ENCODE results near the gene DNPEP. TPM values are rescaled to one million over a fixed set of nuclear protein-coding genes. Genes with fewer than 3 reads are reported as not detected.

Gene DNPEP
- total and polyA plus RNA-seq, 4 donors = 40.8 to 127 (median 62.5) TPM

DNA sequence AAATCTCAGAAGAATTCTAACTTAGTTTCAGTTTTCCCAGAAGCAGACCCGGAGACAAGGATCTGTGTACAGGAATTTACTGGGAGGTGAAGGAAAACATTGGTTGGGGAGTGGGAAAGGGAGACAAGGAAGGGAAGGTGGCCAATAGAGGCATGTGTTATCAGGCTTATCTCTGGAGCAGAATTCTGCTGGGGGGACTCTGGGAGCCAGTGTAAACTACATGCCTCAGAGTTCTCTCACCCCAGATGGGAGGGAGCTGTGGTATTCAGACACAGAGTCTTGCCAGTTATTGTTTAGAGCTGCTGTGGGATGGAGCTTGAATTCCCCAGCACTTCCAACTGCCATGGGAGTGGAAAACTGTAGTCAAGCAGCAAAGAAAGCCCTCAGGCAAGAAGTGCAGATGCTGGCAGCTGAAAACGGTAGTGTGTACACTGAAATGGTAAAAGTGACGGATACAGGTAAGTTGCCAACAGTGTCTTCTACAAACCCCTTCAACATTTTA lies 19.0 kb downstream of the DNPEP start:
- 3 to 5% methylated on average over 3 of the region's 3 CpGs for WGBS, 2 donors
- peak overlapping the region in 1 of 2 donors; percentile 20 for H3K4me3 ChIP-seq (ENCODE audit: low read length in 2 of 2)

DNA sequence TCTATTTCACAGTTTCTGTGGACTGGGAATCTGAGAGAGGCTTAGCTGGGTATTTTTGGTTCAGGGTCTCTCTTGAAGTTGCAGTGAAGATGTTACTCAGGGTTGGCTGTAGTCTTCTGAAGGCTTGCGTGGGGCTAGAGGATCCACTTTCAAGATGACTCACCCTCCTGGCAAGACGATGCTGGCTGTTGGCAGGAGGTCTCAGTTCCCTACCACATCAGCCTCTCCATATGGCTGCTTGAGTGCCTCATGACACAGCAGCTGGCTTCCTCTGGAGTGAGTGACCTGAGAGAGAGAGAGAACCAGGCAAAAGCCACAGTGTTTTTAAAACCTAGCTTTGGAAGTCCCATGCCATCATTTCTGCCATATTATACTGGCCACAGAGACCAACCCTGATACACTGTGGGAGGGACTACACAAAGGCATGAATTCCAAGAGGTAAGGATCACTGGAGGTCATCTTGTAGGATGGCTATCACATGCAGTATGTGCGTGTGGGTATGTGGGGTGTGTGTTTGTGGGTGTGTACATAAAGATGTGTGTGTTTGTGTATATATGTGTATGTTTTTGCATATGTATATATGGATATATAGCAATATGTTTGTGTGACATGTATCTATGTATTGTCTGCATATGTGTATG lies 25.1 kb downstream of the DNPEP start:
- peak; percentile 74 for ATAC-seq (ENCODE audit: low FRiP score)
- intact Hi-C loops (cut with DNase I) = no loop called here
- no peaks in the 10 kb centered on the region for H3K27me3 ChIP-seq (ENCODE audit: control insufficient read depth in 1 of 2, insufficient read depth in 2 of 2, low read length in 1 of 2)
- no peaks in the 10 kb centered on the region for H3K4me1 ChIP-seq (ENCODE audit: control insufficient read depth in 1 of 2, insufficient read depth in 2 of 2, low read length in 2 of 2)
- no peak overlapping the region for H3K27ac ChIP-seq (ENCODE audit: low read depth in 1 of 2, low read length in 2 of 2)
- H3K4me3 ChIP-seq (ENCODE audit: low read length in 2 of 2) = no peak overlapping the region
- no peaks in the 10 kb centered on the region for H3K36me3 ChIP-seq (ENCODE audit: control insufficient read depth in 1 of 2, insufficient read depth in 2 of 2, low read length in 1 of 2)
- peak in 1 of 2 donors; percentile 88 for DNase-seq
- H3K9me3 ChIP-seq (ENCODE audit: control insufficient read depth, low read length) = no peaks in the 10 kb centered on the region
- WGBS, 2 donors = 31 to 32% methylated on average over 3 of the region's 3 CpGs

More for the DNA sequence above, 19.0 kb downstream of the DNPEP start:
- peaks cover 0 to under 1% of the 10 kb centered on the region in 2 donors for H3K36me3 ChIP-seq (ENCODE audit: control insufficient read depth in 1 of 2, insufficient read depth in 2 of 2, low read length in 1 of 2)
- H3K4me1 ChIP-seq (ENCODE audit: control insufficient read depth in 1 of 2, insufficient read depth in 2 of 2, low read length in 2 of 2) = peaks cover 0 to 3% of the 10 kb centered on the region in 2 donors
- no peaks in the 10 kb centered on the region for H3K9me3 ChIP-seq (ENCODE audit: control insufficient read depth, low read length)
- ATAC-seq (ENCODE audit: low FRiP score) (peak; percentile 85), DNase-seq (no peak)
- intact Hi-C loops (cut with DNase I) = no loop called here
- peak overlapping the region in 1 of 2 donors; percentile 56 for H3K27ac ChIP-seq (ENCODE audit: low read depth in 1 of 2, low read length in 2 of 2)
- no peaks in the 10 kb centered on the region for H3K27me3 ChIP-seq (ENCODE audit: control insufficient read depth in 1 of 2, insufficient read depth in 2 of 2, low read length in 1 of 2)

DNA sequence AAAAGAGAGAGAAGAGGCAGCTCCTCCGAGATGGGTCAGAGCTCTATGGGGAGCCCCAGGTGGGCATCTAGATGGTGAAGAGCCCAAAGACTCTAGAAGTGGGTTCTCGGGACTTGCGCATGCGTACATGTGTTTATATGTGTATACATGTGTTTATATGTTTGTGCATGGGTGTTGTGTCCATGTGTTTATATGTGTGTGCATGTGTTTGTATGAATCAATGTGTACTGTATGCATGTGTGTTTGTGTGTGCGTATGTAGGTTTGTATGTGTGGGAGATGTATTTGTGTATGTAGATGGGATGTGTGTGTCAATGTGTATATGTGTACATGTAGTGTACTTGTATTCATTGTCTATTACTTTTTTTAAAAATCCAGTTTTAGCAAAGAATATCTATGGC lies 25.6 kb downstream of the DNPEP start:
- WGBS, 2 donors = 96 to 99% methylated on average over 5 of the region's 5 CpGs
- no peak for ATAC-seq (ENCODE audit: low FRiP score)
- no peak overlapping the region for H3K27ac ChIP-seq (ENCODE audit: low read depth in 1 of 2, low read length in 2 of 2)
- DNase-seq = no peak
- H3K9me3 ChIP-seq (ENCODE audit: control insufficient read depth, low read length) = no peaks in the 10 kb centered on the region
- no peaks in the 10 kb centered on the region for H3K36me3 ChIP-seq (ENCODE audit: control insufficient read depth in 1 of 2, insufficient read depth in 2 of 2, low read length in 1 of 2)
- H3K27me3 ChIP-seq (ENCODE audit: control insufficient read depth in 1 of 2, insufficient read depth in 2 of 2, low read length in 1 of 2) = no peaks in the 10 kb centered on the region
- no peak overlapping the region for H3K4me3 ChIP-seq (ENCODE audit: low read length in 2 of 2)
- intact Hi-C loops (cut with DNase I) = no loop called here
- no peaks in the 10 kb centered on the region for H3K4me1 ChIP-seq (ENCODE audit: control insufficient read depth in 1 of 2, insufficient read depth in 2 of 2, low read length in 2 of 2)

DNA sequence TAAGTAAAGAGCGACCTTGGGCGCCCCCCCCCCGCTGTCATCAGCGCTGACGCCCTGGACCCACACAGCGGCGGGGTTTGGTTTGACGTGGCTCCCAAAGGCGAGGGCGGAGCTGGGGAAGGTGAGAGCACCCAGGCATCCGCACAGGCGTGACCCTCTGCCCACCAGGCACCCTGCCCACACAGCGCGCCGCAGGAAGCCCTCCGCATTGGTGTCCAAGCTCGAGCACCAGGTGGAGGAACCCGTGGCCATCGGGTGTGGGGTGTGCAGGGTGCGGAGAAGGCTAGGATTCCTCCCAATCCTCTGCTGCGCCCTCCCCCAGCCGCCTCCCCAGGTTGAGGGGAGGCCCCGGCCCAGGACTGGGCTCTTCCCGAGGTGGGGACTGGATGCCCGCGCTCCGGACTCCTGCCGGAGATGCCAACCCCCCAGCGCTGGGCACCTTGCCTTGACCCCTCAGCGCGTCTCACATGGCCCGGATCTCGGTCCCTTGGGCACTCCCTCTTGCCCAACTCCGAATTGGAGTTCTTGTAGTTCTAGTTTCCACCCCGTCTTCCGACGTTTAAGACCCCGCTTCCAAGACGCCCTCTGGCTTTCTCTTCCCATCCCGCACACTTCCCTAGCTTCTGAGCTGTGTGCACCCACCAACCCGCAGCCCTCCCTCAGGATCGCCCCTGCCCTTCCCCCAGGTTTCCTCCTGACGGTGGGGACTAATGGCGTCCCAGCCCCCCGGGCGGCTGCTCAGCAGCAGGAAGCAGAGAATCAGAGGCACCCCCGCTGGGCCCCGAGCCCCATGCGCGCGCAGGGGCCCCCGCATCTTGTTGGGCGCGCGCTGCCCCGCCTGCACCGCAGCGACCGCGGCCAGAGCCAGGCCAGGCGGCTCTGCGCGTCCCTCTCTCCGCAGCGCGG lies 29.3 kb downstream of the DNPEP start:
- intact Hi-C loops (cut with DNase I) = no loop called here
- ATAC-seq (ENCODE audit: low FRiP score) = peak; percentile 17
- Histone ChIP-seq H3K9me3 (ENCODE audit: control insufficient read depth, low read length) (no peaks in the 10 kb centered on the region), H3K4me3 (ENCODE audit: low read length in 2 of 2) (no peak overlapping the region), H3K27ac (ENCODE audit: low read depth in 1 of 2, low read length in 2 of 2) (no peak overlapping the region), H3K36me3 (ENCODE audit: control insufficient read depth in 1 of 2, insufficient read depth in 2 of 2, low read length in 1 of 2) (no peaks in the 10 kb centered on the region), H3K27me3 (ENCODE audit: control insufficient read depth in 1 of 2, insufficient read depth in 2 of 2, low read length in 1 of 2) (no peaks in the 10 kb centered on the region), H3K4me1 (ENCODE audit: control insufficient read depth in 1 of 2, insufficient read depth in 2 of 2, low read length in 2 of 2) (no peaks in the 10 kb centered on the region)
- WGBS, 2 donors = 3% methylated on average over 60 to 66 of the region's 66 CpGs
- peak in 1 of 2 donors; percentile 75 for DNase-seq

DNA sequence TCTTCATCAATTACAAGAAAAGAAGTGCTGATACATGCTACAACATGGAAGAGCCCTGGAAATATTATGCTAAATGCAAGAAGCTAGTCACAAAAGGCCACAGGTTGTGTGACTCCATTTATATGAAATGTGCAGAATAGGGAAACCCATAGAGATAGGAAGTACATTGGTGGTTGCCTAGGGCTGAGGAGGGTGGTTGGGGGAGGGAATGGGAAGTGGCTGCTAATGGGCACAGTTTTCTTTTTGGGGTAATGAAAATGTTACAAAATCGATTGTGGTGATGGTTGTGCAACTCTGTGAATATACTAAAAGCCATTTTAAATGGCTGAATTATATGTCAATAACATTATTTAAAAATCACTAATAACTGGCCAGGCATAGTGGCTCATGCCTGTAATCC lies 30.9 kb downstream of the DNPEP start:
- no peak overlapping the region for H3K27ac ChIP-seq (ENCODE audit: low read depth in 1 of 2, low read length in 2 of 2)
- no peaks in the 10 kb centered on the region for H3K36me3 ChIP-seq (ENCODE audit: control insufficient read depth in 1 of 2, insufficient read depth in 2 of 2, low read length in 1 of 2)
- intact Hi-C loops (cut with DNase I) = no loop called here
- no peak for DNase-seq
- no peaks in the 10 kb centered on the region for H3K9me3 ChIP-seq (ENCODE audit: control insufficient read depth, low read length)
- no peaks in the 10 kb centered on the region for H3K4me1 ChIP-seq (ENCODE audit: control insufficient read depth in 1 of 2, insufficient read depth in 2 of 2, low read length in 2 of 2)
- ATAC-seq (ENCODE audit: low FRiP score) = no peak
- H3K4me3 ChIP-seq (ENCODE audit: low read length in 2 of 2) = no peak overlapping the region
- H3K27me3 ChIP-seq (ENCODE audit: control insufficient read depth in 1 of 2, insufficient read depth in 2 of 2, low read length in 1 of 2) = no peaks in the 10 kb centered on the region
- 74 to 89% methylated on average over 1 of the region's 1 CpG for WGBS, 2 donors

- no peak for ATAC-seq (ENCODE audit: low FRiP score)
- H3K27me3 ChIP-seq (ENCODE audit: control insufficient read depth in 1 of 2, insufficient read depth in 2 of 2, low read length in 1 of 2) = no peaks in the 10 kb centered on the region
- no peak overlapping the region for H3K4me3 ChIP-seq (ENCODE audit: low read length in 2 of 2)
- H3K4me1 ChIP-seq (ENCODE audit: control insufficient read depth in 1 of 2, insufficient read depth in 2 of 2, low read length in 2 of 2) = no peaks in the 10 kb centered on the region
- no peak overlapping the region for H3K27ac ChIP-seq (ENCODE audit: low read depth in 1 of 2, low read length in 2 of 2)
- 78 to 90% methylated on average over 4 of the region's 4 CpGs for WGBS, 2 donors
- no peak for DNase-seq
- no peaks in the 10 kb centered on the region for H3K36me3 ChIP-seq (ENCODE audit: control insufficient read depth in 1 of 2, insufficient read depth in 2 of 2, low read length in 1 of 2)
- H3K9me3 ChIP-seq (ENCODE audit: control insufficient read depth, low read length) = no peaks in the 10 kb centered on the region
- intact Hi-C loops (cut with DNase I) = no loop called here
Measured at GRCh38 chr2:219354582-219354981, 33.1 kb downstream of the DNPEP start.

DNA sequence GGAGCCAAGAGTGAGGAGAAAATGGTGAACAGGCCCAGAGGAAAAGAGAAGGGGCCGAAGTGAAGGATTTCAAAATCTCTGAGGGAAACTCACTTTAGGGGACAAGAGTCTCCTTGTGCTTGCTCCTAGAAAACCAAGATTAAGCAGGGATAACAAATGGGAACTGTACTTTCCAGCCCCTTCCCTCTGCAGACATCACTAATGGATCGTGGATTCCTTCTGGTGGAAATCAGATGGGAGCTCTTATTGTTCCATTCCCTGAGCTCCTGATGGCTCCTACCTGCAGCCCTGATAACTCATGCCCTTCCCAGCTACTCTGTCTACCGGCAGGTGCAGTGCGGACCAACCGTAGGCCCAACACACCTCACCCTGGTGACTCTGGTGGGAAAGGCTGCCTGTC lies 34.6 kb downstream of the DNPEP start:
- intact Hi-C loops (cut with DNase I) = no loop called here
- H3K27me3 ChIP-seq (ENCODE audit: control insufficient read depth in 1 of 2, insufficient read depth in 2 of 2, low read length in 1 of 2) = no peaks in the 10 kb centered on the region

DNA sequence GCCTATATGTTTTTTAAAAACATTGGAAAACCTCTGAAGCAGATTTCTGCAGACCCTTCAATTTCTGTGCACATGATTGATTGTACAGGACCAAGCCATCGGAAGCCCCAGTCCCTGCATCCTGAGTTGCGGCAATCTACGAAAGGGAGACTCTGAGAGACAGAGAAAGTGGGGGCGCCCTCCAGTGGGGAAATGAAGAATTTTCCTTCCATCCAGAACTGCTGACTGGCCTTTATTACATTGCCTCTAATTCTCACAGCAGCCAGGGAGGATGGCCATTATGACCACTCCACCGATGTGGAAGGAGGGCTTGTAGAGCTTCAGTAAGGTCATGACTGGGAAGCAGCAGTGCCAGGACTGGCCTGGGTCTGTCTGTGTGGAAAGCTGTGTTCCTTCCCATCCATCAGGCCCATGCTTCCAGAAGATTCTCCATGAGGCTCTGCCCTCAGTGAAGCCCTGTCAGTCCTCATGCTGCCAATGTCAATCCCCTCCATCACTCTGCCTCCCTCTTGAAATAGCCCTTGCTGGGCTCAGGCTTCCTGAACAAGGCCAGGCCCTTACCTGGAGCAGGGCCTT lies 35.2 kb downstream of the DNPEP start:
- Histone ChIP-seq H3K27me3 (ENCODE audit: control insufficient read depth in 1 of 2, insufficient read depth in 2 of 2, low read length in 1 of 2) (no peaks in the 10 kb centered on the region), H3K9me3 (ENCODE audit: control insufficient read depth, low read length) (no peaks in the 10 kb centered on the region), H3K36me3 (ENCODE audit: control insufficient read depth in 1 of 2, insufficient read depth in 2 of 2, low read length in 1 of 2) (no peaks in the 10 kb centered on the region), H3K4me3 (ENCODE audit: low read length in 2 of 2) (no peak overlapping the region), H3K4me1 (ENCODE audit: control insufficient read depth in 1 of 2, insufficient read depth in 2 of 2, low read length in 2 of 2) (no peaks in the 10 kb centered on the region), H3K27ac (ENCODE audit: low read depth in 1 of 2, low read length in 2 of 2) (no peak overlapping the region)
- intact Hi-C loops (cut with DNase I) = no loop called here
- DNase-seq (peak in 1 of 2 donors; percentile 73), ATAC-seq (ENCODE audit: low FRiP score) (peak; percentile 29)
- 21 to 28% methylated on average over 5 of the region's 5 CpGs for WGBS, 2 donors

More for the DNA sequence above, 34.6 kb downstream of the DNPEP start:
- no peaks in the 10 kb centered on the region for H3K9me3 ChIP-seq (ENCODE audit: control insufficient read depth, low read length)
- no peak overlapping the region for H3K27ac ChIP-seq (ENCODE audit: low read depth in 1 of 2, low read length in 2 of 2)
- ATAC-seq (ENCODE audit: low FRiP score) = no peak
- no peaks in the 10 kb centered on the region for H3K36me3 ChIP-seq (ENCODE audit: control insufficient read depth in 1 of 2, insufficient read depth in 2 of 2, low read length in 1 of 2)
- DNase-seq = no peak
- H3K4me3 ChIP-seq (ENCODE audit: low read length in 2 of 2) = no peak overlapping the region
- no peaks in the 10 kb centered on the region for H3K4me1 ChIP-seq (ENCODE audit: control insufficient read depth in 1 of 2, insufficient read depth in 2 of 2, low read length in 2 of 2)
- 86 to 90% methylated on average over 5 of the region's 5 CpGs for WGBS, 2 donors
